Putamen (tissue), 1 donor: ENCODE results near the gene FAAP20.
A peak's percentile ranks its signal among the peaks of the same experiment; 100 is the strongest.

Experiments used
- DNase-seq: peaks from one replicate; pipeline ENCODE4 v3.0.0-alpha.2; 2016; ENCODE audit warnings: low spot score

The FAAP20 gene

GRCh38 chr1:2178875-2179274, 15.7 kb downstream of the FAAP20 start:
- DNase-seq, result no peak

GRCh38 chr1:2177946-2178538, 16.5 kb downstream of the FAAP20 start:
- no peak for DNase-seq

GRCh38 chr1:2177541-2177940, 17.0 kb downstream of the FAAP20 start:
- no peak for DNase-seq

- DNase-seq, result no peak
Observed at GRCh38 chr1:2176615-2177014, 18.0 kb downstream of the FAAP20 start.

- no peak for DNase-seq
Observed at GRCh38 chr1:2175681-2176454, 18.7 kb downstream of the FAAP20 start.

- no peak for DNase-seq
Observed at GRCh38 chr1:2175055-2175414, 19.5 kb downstream of the FAAP20 start.

GRCh38 chr1:2174348-2175054, 20.1 kb downstream of the FAAP20 start:
- DNase-seq, result no peak

- no peak for DNase-seq
Observed at GRCh38 chr1:2173546-2174347, 20.8 kb downstream of the FAAP20 start.

GRCh38 chr1:2172551-2173146, 21.9 kb downstream of the FAAP20 start:
- DNase-seq, result no peak

GRCh38 chr1:2172012-2172411, 22.6 kb downstream of the FAAP20 start:
- DNase-seq, result no peak

- no peak for DNase-seq
Observed at GRCh38 chr1:2170211-2170610, 24.4 kb downstream of the FAAP20 start.

GRCh38 chr1:2169200-2169836, 25.3 kb downstream of the FAAP20 start:
- DNase-seq, result no peak

- DNase-seq, result no peak
Observed at GRCh38 chr1:2168535-2168934, 26.0 kb downstream of the FAAP20 start.

- no peak for DNase-seq
Observed at GRCh38 chr1:2168090-2168489, 26.5 kb downstream of the FAAP20 start.

- no peak for DNase-seq
Observed at GRCh38 chr1:2166695-2167094, 27.9 kb downstream of the FAAP20 start.

GRCh38 chr1:2166254-2166653, 28.3 kb downstream of the FAAP20 start:
- DNase-seq, result no peak

- DNase-seq, result no peak
Observed at GRCh38 chr1:2165646-2166045, 28.9 kb downstream of the FAAP20 start.

- no peak for DNase-seq
Observed at GRCh38 chr1:2163205-2163604, 31.4 kb downstream of the FAAP20 start.

GRCh38 chr1:2160451-2161300, 33.9 kb downstream of the FAAP20 start:
- peak; percentile 83 for DNase-seq

- DNase-seq, result no peak
Observed at GRCh38 chr1:2159124-2159523, 35.4 kb downstream of the FAAP20 start.

GRCh38 chr1:2158272-2158671, 36.3 kb downstream of the FAAP20 start:
- no peak for DNase-seq
